Epithelial cell of proximal tubule (primary cell): ENCODE measurements around the gene N4BP2L2. TPM values are rescaled to one million over a fixed set of nuclear protein-coding genes. Genes with fewer than 3 reads are reported as not detected.

Source experiments
- DNase-seq: peaks from one replicate; pipeline ENCODE4 v3.0.0-alpha.2; 2011; ENCODE audit warnings: low read depth
- H3K4me3 ChIP-seq: 2 replicates; pipeline ENCODE4 v1.5.1; 2011; ENCODE audit warnings: low read depth, mild to moderate bottlenecking, low read length
- total RNA-seq: library from RNA; depleted of rRNA; stranded (reverse); fragments of >200 nt; gene quantifications from 2 replicates; pipeline ENCODE4 v1.2.3, GENCODE V29; 2015
- TF ChIP-seq, protein P1 (sequence below): conservative IDR thresholded peaks from 2 replicates; pipeline ENCODE4 v1.5.1; 2012; ENCODE audit warnings: low read depth, mild to moderate bottlenecking, low read length

N4BP2L2 gene
- 28.6 and 38.7 TPM in 2 replicates for total RNA-seq

DNA sequence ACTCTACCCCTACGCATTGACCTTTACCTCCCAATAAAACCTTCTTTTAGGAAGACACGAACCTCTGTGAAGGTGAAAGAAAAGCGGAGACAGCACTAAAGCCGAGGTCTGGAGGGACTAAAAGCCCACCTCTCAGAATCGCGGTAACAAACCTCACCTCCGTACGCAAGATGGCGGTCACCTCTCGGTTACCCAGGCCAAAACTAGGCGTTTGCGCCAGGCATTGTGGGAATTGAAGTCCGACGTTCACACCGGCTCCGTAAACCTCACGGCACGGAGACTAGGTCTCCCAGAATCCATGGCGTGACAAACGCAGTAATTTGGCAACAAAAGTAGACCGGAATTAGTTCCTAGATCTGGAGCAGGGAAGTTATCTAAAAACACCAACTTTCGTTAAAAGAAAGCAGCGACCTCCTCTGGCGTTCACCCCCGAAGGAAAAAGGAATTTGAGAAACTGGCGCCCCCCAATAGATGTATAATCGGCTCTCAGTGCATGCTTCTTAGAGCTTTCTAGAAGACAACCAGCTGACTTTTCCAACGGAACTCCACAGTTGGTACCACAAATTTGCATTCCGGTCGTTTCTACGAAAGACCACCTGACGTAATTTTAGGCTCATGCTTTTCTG lies at the start of gene N4BP2L2:
N4BP2L2 (minus strand) TSS at position 175 of the 626 bp plus-strand sequence. CDS start 1,768 bp downstream, outside the sequence.
- TF ChIP-seq, protein P1, sequence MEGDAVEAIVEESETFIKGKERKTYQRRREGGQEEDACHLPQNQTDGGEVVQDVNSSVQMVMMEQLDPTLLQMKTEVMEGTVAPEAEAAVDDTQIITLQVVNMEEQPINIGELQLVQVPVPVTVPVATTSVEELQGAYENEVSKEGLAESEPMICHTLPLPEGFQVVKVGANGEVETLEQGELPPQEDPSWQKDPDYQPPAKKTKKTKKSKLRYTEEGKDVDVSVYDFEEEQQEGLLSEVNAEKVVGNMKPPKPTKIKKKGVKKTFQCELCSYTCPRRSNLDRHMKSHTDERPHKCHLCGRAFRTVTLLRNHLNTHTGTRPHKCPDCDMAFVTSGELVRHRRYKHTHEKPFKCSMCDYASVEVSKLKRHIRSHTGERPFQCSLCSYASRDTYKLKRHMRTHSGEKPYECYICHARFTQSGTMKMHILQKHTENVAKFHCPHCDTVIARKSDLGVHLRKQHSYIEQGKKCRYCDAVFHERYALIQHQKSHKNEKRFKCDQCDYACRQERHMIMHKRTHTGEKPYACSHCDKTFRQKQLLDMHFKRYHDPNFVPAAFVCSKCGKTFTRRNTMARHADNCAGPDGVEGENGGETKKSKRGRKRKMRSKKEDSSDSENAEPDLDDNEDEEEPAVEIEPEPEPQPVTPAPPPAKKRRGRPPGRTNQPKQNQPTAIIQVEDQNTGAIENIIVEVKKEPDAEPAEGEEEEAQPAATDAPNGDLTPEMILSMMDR: peak; percentile 45
- DNase-seq: peak; percentile 87
- H3K4me3 ChIP-seq: peak within 1 kb of the TSS; percentile 70

DNA sequence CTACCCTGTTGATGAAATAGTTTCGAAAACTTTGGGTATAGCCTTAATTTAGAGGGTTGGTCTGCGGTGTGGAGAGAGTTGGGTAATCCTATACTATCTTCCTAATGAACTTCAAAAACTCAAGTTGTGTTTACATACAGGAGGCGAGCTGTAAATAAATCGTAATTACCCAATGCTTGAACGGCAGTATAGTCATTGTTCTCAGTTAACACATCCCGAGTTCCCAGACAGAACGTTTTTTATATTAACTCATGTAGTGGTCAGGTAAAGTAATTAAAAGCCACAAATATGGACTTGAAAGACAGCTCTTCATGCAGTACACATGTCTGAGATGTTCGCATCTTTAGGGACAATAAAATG lies 49.2 kb upstream of the N4BP2L2 start:
- DNase-seq: no peak
- H3K4me3 ChIP-seq: peak overlapping the region; percentile 78
- TF ChIP-seq, protein P1: no peak

- peak overlapping the region; percentile 78 for H3K4me3 ChIP-seq
- TF ChIP-seq, protein P1: no peak
- DNase-seq: no peak
Measured at GRCh38 chr13:32587011-32587810, 48.6 kb upstream of the N4BP2L2 start.

DNA sequence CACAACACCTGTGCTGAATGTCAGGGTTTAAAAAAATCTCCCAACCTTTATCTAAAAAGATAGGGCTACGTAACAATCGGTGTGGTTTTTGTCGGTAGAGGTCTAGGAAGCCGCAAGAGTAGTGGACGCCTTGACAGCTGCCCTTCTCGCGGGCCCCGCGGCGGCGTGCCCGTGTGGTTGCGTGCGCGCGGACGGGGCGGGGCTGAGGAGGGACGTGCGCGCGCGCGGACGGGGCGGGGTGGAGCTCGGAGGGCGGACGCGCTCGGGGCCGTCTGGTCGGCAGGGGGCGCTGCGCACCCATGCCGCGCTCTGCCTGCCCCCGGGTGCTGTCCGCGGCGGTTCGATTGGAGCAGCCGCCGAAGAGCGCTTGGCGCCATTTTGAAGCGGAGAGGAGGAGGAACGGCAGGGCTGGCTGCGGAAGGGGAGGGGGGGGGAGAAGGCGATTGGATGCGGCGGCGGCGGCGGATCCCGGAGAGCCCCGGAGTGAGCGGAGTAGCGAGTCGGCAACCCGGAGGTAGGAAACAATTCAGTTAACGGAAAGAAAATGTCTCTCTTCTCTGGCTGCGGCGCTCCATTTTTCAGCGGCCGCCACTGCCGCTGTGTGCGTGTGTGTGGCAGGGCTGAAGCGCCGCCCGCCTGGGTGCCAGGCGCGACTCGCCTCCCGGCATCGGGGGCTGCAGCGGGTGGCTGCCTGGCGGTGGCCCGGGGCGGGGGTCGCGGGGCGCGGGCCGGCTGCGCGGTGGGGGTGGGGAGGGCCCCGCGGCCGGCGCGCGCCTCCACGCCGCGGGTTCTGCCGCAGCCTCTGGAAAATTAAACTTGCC lies 47.7 kb upstream of the N4BP2L2 start, which contains the start of gene PDS5B:
PDS5B (plus strand) TSS at position 373 of the 821 bp plus-strand sequence. CDS start 62,321 bp downstream, outside the sequence.
- TF ChIP-seq, protein P1: peak; percentile 60
- peak within 1 kb of the TSS; percentile 78 for H3K4me3 ChIP-seq
- no peak for DNase-seq

- TF ChIP-seq, protein P1: no peak
- H3K4me3 ChIP-seq: peak overlapping the region; percentile 61
- DNase-seq: no peak
Measured at GRCh38 chr13:32585550-32586079, 47.0 kb upstream of the N4BP2L2 start.

DNA sequence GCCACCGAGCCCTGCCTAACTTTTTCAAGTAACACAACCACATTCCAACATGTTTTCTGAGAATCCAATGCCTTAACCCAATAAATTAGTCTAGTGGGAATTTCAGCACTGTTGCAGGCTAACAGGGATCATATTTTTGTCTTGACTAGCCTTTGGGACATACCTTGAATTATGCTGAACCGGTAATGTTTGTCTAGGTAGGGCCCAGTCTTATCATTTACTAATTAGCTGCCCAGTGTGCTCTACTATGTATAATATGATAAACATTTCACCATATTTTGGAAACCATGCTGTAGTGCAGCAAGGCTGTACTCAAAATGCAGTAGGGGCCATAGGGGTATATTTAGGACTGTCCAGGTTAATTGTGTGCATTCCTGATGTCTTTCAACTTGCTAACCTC lies 44.4 kb upstream of the N4BP2L2 start:
- DNase-seq: no peak
- TF ChIP-seq, protein P1: no peak
- H3K4me3 ChIP-seq: no peak overlapping the region
